ENCODE results near the gene HNRNPAB. TPM values are rescaled to one million over a fixed set of nuclear protein-coding genes. Genes with fewer than 3 reads are reported as not detected.
"Not testable (repeated sequence)": the region's sequence is repeated elsewhere in the genome, so short reads cannot be mapped to it uniquely, and the experiment has no call there.

The HNRNPAB gene
- total RNA-seq, 6 experiments from 2014 or later, result 153 to 218 (median 197) TPM

DNA sequence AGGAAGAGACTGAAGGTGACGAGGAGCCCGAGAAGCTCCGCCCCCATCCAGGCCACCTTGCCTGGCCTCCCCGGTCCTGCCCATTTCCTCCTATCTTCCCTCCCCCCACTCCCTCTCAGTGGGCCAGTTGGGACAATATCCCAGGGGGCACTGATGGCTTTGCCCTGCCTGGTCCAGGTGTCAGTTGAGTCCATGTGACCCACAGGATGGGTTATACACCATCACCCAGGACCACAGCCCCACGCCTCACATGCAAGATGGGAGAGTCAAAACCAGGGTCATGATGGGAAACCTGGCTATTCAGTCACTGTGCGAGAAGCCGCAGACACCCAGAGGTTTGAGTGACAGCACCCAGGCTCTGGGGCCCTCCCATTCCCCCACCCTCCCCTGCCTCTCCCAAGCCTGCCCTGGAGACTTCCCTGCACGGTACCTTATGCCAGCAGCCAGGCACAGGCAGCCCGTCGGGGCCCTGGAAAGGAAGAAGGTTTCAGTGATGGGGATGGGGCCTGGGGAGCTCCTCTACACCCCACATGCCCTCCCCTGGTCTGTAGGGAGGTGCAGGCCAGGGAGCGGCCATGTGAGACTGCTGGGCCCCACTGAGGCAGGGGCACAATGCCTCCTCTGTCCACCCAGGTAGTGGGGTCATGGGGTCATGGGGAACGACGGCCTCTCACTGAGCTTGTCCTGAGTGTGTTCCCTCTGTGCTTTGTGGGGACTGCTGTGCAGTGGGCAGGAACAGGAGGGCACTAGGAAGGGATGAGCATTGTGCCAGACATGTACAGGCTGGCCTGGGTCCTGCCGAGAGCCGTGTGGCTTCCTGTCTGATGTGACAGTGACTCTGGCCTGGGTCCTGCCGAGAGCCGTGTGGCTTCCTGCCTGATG is 34.6 kb downstream of the HNRNPAB start:
- peaks cover 10% of the 10 kb centered on the region for H3K27me3 Mint-ChIP-seq (ENCODE audit: insufficient read depth)
- no peaks in the 10 kb centered on the region for H3K36me3 Mint-ChIP-seq (ENCODE audit: low read depth)
- DNase-seq, result no peak
- no peak for TF ChIP-seq CTCF (IDR thresholded peaks at IDR 0.05)
- H3K9me3 Mint-ChIP-seq, result no peaks in the 10 kb centered on the region
- H3K4me1 Mint-ChIP-seq (ENCODE audit: low read depth), result peaks cover 6% of the 10 kb centered on the region; the same call in 1 of the 2 replicates
- H3K27ac Mint-ChIP-seq, result no peak overlapping the region
- H3K4me3 Mint-ChIP-seq, result no peak overlapping the region

DNA sequence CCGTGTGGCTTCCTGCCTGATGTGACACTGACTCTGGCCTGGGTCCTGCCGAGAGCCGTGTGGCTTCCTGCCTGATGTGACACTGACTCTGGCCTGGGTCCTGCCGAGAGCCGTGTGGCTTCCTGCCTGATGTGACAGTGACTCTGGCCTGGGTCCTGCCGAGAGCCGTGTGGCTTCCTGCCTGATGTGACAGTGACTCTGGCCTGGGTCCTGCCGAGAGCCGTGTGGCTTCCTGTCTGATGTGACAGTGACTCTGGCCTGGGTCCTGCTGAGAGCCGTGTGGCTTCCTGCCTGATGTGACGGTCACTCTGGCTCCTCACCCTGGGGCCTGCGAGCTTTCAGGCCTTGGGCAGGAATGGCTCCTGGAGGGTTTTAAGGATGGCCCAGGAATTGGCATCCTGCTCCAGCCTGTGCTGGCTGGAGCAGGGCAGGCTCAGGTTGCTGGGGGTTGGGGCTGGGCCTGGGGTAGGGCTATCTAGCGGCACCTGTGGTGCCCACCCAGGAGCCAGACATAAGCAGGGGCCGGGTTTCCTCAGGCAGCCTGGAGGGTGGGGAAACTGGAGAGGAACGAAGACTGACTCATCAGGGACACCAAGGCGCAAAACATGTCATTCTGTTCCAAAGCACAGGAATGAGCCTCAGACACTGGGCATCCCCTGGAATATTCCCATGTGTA is 35.4 kb downstream of the HNRNPAB start:
- DNase-seq; H3K4me3 Mint-ChIP-seq; H3K9me3 Mint-ChIP-seq; H3K27ac Mint-ChIP-seq; H3K36me3 Mint-ChIP-seq (ENCODE audit: low read depth): not testable (repeated sequence)
- H3K4me1 Mint-ChIP-seq (ENCODE audit: low read depth), result peaks cover 11% of the 10 kb centered on the region
- peaks cover 11% of the 10 kb centered on the region for H3K27me3 Mint-ChIP-seq (ENCODE audit: insufficient read depth)

DNA sequence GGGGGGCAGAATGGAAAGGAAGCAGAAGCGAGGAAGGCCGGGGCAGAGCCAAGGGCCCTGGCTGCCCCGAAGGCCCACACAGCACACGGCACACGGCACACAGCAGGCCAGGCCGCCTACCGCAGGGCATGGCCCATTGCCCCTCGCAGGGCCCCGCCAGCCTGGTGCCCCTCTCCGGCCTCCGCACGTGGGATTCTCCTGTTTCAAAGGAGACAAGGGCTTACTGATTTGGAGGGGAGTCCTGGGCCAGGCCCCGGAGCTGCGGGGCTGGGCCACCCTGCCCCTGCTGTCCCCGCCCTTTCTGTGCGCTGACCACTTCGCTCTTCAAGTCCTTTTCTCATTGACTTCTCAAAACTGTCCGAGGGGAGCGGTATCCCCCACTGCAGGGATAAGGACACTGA is 36.0 kb downstream of the HNRNPAB start:
- Mint-ChIP-seq H3K27ac (no peak overlapping the region), H3K27me3 (ENCODE audit: insufficient read depth) (peaks cover 10% of the 10 kb centered on the region), H3K4me1 (ENCODE audit: low read depth) (peaks cover 11% of the 10 kb centered on the region), H3K4me3 (no peak overlapping the region), H3K36me3 (ENCODE audit: low read depth) (no peaks in the 10 kb centered on the region), H3K9me3 (no peaks in the 10 kb centered on the region)
- no peak for DNase-seq
- TF ChIP-seq CTCF (IDR thresholded peaks at IDR 0.05), result no peak

DNA sequence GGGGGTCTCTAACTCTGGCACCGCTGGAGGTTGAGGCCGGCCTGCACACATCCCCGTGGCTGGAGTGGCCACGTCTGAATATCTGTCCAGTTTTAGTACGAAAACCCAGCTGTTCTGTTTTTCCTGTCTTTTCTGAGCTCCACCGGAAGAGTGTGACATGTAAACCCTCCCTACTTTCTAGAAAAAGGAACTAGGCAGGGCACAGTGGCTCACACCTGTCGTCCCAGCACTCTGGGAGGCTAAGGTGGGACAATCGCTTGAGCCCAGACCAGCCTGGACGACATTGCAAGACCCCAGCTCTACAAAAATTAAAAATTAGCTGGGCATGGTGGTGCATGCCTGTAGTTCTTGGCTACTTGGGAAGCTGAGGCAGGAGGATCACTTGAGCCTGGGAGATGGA is 36.4 kb downstream of the HNRNPAB start:
- H3K36me3 Mint-ChIP-seq (ENCODE audit: low read depth), result no peaks in the 10 kb centered on the region
- no peaks in the 10 kb centered on the region for H3K9me3 Mint-ChIP-seq
- TF ChIP-seq CTCF (IDR thresholded peaks at IDR 0.05), result no peak
- H3K27ac Mint-ChIP-seq, result no peak overlapping the region
- H3K4me1 Mint-ChIP-seq (ENCODE audit: low read depth), result peaks cover 11% of the 10 kb centered on the region
- no peak overlapping the region for H3K4me3 Mint-ChIP-seq
- no peak for DNase-seq
- peaks cover 10% of the 10 kb centered on the region for H3K27me3 Mint-ChIP-seq (ENCODE audit: insufficient read depth)

- H3K9me3 Mint-ChIP-seq, result no peaks in the 10 kb centered on the region
- no peak overlapping the region for H3K27ac Mint-ChIP-seq
- TF ChIP-seq CTCF (IDR thresholded peaks at IDR 0.05), result no peak
- peaks cover 10% of the 10 kb centered on the region for H3K27me3 Mint-ChIP-seq (ENCODE audit: insufficient read depth)
- H3K4me3 Mint-ChIP-seq, result no peak overlapping the region
- peaks cover 11% of the 10 kb centered on the region for H3K4me1 Mint-ChIP-seq (ENCODE audit: low read depth)
- DNase-seq, result no peak
- no peaks in the 10 kb centered on the region for H3K36me3 Mint-ChIP-seq (ENCODE audit: low read depth)
Observed at GRCh38 chr5:178241231-178241663, 36.9 kb downstream of the HNRNPAB start.

DNA sequence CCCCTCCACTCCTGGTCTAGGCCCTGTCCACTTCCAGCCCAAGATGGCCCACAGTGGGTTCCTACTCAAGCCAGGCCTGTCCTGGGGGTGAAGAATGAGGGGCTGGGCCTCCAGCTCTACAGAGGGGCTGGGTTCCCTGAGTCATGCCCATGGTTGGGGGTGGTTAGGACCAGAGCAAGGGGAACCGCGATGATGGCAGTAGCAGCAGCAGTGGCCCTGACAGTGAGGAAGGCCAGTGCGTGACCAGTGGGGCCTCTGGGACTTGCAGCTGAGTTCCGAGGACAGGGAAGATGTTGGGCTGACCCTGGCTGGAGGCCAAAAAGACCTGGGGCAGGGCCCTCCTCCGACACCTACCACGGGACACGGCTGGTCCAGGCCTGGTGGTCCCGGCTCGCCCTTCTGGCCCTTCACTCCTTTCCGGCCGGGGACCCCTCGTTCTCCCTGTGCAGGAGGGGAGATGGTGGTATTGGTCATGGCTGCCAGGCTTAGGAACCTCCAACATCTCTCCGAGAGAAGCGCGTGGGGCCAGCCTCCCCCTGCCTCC is 37.4 kb downstream of the HNRNPAB start:
- H3K27me3 Mint-ChIP-seq (ENCODE audit: insufficient read depth), result peaks cover 10% of the 10 kb centered on the region

More for the DNA sequence above, 37.4 kb downstream of the HNRNPAB start:
- H3K4me1 Mint-ChIP-seq (ENCODE audit: low read depth), result peaks cover 11% of the 10 kb centered on the region
- H3K4me3 Mint-ChIP-seq, result no peak overlapping the region
- no peaks in the 10 kb centered on the region for H3K9me3 Mint-ChIP-seq
- no peak overlapping the region for H3K27ac Mint-ChIP-seq
- no peaks in the 10 kb centered on the region for H3K36me3 Mint-ChIP-seq (ENCODE audit: low read depth)
- no peak for DNase-seq
- no peak for TF ChIP-seq CTCF (IDR thresholded peaks at IDR 0.05)

Data from HFFc6 (cell line).